A549 (cell line): Measurements from ENCODE around the gene PRDM2. TPM values are rescaled to one million over a fixed set of nuclear protein-coding genes. Genes with fewer than 3 reads are reported as not detected.

ENCODE experiments used
- ATAC-seq, 2 experiments: fragments of 200-7000 bp in 1 of 2; fragments of >200 bp in 1 of 2; cut with Nextera tagmentation in 1 of 2; cut with Tn5 transposase in 1 of 2; 3 replicates each; pipeline versions ENCODE4 v1.8.0 to v1.9.1; 2018 to 2020; ENCODE audit warnings: mild to moderate bottlenecking in 1 of 2, moderate library complexity in 1 of 2
- CTCF ChIA-PET: fragments of 300-600 bp; sonication (Branson Sonifier 250); formaldehyde crosslinking; extraction: SDS; loops from one replicate; lab custom pipeline; 2021; ENCODE audit warnings: antibody characterized with exemption, inconsistent platforms; lab: Yijun Ruan, JAX
- POLR2A ChIA-PET: fragments of 350-600 bp; formaldehyde crosslinking; extraction: SDS; loops from one replicate; lab custom pipeline; 2021; ENCODE audit warnings: antibody characterized with exemption, inconsistent platforms; lab: Yijun Ruan, JAX
- DNase-seq, 2 experiments: peaks; one replicate each; pipeline versions ENCODE4 v3.0.0 to v3.0.0-alpha.2; 2011 to 2016; ENCODE audit warnings: low read depth in 1 of 2, low spot score in 1 of 2
- FAIRE-seq: peaks from 2 replicates; lab custom pipeline; 2011; peaks lifted over from hg19 to GRCh38; lab: Jason Lieb, UNC
- H3K27ac ChIP-seq, 2 experiments: fragments of >200 bp; sonication (Bioruptor Twin); formaldehyde crosslinking; 3 replicates each; pipeline ENCODE4 v1.5.1; 2016 to 2017
- H3K4me1 ChIP-seq: fragments of >200 bp; sonication (Bioruptor Twin); formaldehyde crosslinking; 3 replicates; pipeline ENCODE4 v1.6.1; 2016
- H3K4me2 ChIP-seq: fragments of >200 bp; sonication (Bioruptor Twin); formaldehyde crosslinking; 3 replicates; pipeline ENCODE4 v1.6.1; 2016
- H3K4me3 ChIP-seq: fragments of >200 bp; sonication (Bioruptor Twin); formaldehyde crosslinking; 3 replicates; pipeline ENCODE4 v1.5.1; 2016
- H3K9me3 ChIP-seq: fragments of >200 bp; sonication (Bioruptor Twin); formaldehyde crosslinking; 3 replicates; pipeline ENCODE4 v1.6.1; 2016
- CEBPB ChIP-seq, 2 experiments: fragments of >200 bp in 1 of 2; sonication (Bioruptor Twin) in 1 of 2; formaldehyde crosslinking in 1 of 2; IDR thresholded peaks; 2 replicates each; pipeline ENCODE4 v1.6.1; 2012 to 2016
- CHD2 ChIP-seq: fragments of 150-350 bp; IDR thresholded peaks from 2 replicates; pipeline ENCODE4 v1.6.1; 2014; ENCODE audit warnings: low read length; ENCODE audit not compliant: partially characterized antibody
- EHMT2 ChIP-seq: fragments of 200-600 bp; sonication (generic); IDR thresholded peaks from 2 replicates; pipeline ENCODE4 v1.6.1; 2016; ENCODE audit warnings: antibody characterized with exemption, low read depth, mild to moderate bottlenecking, moderate library complexity
- ELK1 ChIP-seq: fragments of 150-350 bp; IDR thresholded peaks from 2 replicates; pipeline ENCODE4 v1.6.1; 2014; ENCODE audit warnings: low read depth, mild to moderate bottlenecking, low read length
- EP300 ChIP-seq, 2 experiments: fragments of >200 bp; sonication (Bioruptor Twin); formaldehyde crosslinking; IDR thresholded peaks; 2 replicates in 1 of 2; 3 replicates in 1 of 2; pipeline ENCODE4 v1.6.1; 2016 to 2017
- ESRRA ChIP-seq: fragments of 150-350 bp; IDR thresholded peaks from 2 replicates; pipeline ENCODE4 v1.6.1; 2014; ENCODE audit warnings: mild to moderate bottlenecking, low read length, borderline replicate concordance
- FOSL2 ChIP-seq, 2 experiments: fragments of 450-650 bp in 1 of 2; fragments of >200 bp in 1 of 2; sonication (Bioruptor Twin) in 1 of 2; formaldehyde crosslinking; IDR thresholded peaks; 2 replicates each; pipeline versions ENCODE4 v1.5.0 to v1.6.1; 2016 to 2020; ENCODE audit warnings: mild to moderate bottlenecking in 1 of 2, moderate library complexity in 1 of 2
- FOXS1 ChIP-seq: fragments of 250-450 bp; sonication (Bioruptor Pico); IDR thresholded peaks from 2 replicates; pipeline ENCODE4 v1.5.0; 2020; ENCODE audit warnings: mild to moderate bottlenecking, moderate library complexity
- GATA3 ChIP-seq: IDR thresholded peaks from 2 replicates; pipeline ENCODE4 v1.6.1; 2012; ENCODE audit warnings: borderline replicate concordance
- HMGXB4 ChIP-seq: fragments of 250-450 bp; sonication (Bioruptor Pico); IDR thresholded peaks from 2 replicates; pipeline ENCODE4 v1.5.0; 2021; ENCODE audit warnings: mild to moderate bottlenecking, moderate library complexity, borderline replicate concordance
- HOXA7 ChIP-seq: fragments of 250-450 bp; sonication (Bioruptor Pico); IDR thresholded peaks from 2 replicates; pipeline ENCODE4 v1.5.0; 2020; ENCODE audit warnings: mild to moderate bottlenecking, moderate library complexity
- JUN ChIP-seq, 2 experiments: fragments of >200 bp; sonication (Bioruptor Twin); formaldehyde crosslinking; IDR thresholded peaks; 2 replicates in 1 of 2; 3 replicates in 1 of 2; pipeline ENCODE4 v1.6.1; 2016 to 2017
- JUNB ChIP-seq: fragments of >200 bp; sonication (Bioruptor Twin); formaldehyde crosslinking; IDR thresholded peaks from 2 replicates; pipeline ENCODE4 v1.6.1; 2016
- KDM5A ChIP-seq: fragments of 200-600 bp; sonication (generic); IDR thresholded peaks from 2 replicates; pipeline ENCODE4 v1.6.1; 2016; ENCODE audit warnings: antibody characterized with exemption, mild to moderate bottlenecking
- MAFK ChIP-seq: fragments of 450-650 bp; IDR thresholded peaks from 2 replicates; pipeline ENCODE4 v1.6.1; 2014; ENCODE audit not compliant: partially characterized antibody
- MAZ ChIP-seq: fragments of 150-350 bp; IDR thresholded peaks from 2 replicates; pipeline ENCODE4 v1.6.1; 2014; ENCODE audit warnings: antibody characterized with exemption, low read depth, low read length, borderline replicate concordance
- NFE2L2 ChIP-seq: fragments of 150-350 bp; conservative IDR thresholded peaks from 2 replicates; pipeline ENCODE4 v1.6.1; 2014; ENCODE audit warnings: low read length
- NPAS2 ChIP-seq: fragments of 250-450 bp; sonication (Bioruptor Pico); IDR thresholded peaks from 2 replicates; pipeline ENCODE4 v1.8.0; 2022; ENCODE audit warnings: mild to moderate bottlenecking, moderate library complexity, borderline replicate concordance
- POLR2A ChIP-seq: IDR thresholded peaks from 2 replicates; pipeline ENCODE4 v1.6.1; 2012; ENCODE audit warnings: mild to moderate bottlenecking, low read length
- RARB ChIP-seq: fragments of 250-450 bp; sonication (Bioruptor Pico); IDR thresholded peaks from 2 replicates; pipeline ENCODE4 v1.8.0; 2021; ENCODE audit warnings: mild to moderate bottlenecking, moderate library complexity
- SMC3 ChIP-seq: fragments of >200 bp; sonication (Bioruptor Twin); formaldehyde crosslinking; IDR thresholded peaks from 3 replicates; pipeline ENCODE4 v1.6.1; 2018; ENCODE audit warnings: inconsistent platforms
- SREBF2 ChIP-seq: fragments of 450-650 bp; IDR thresholded peaks from 2 replicates; pipeline ENCODE4 v1.6.1; 2014; ENCODE audit warnings: mild to moderate bottlenecking, moderate library complexity
- TFCP2L1 ChIP-seq: fragments of 250-450 bp; sonication (Bioruptor Pico); IDR thresholded peaks from 2 replicates; pipeline ENCODE4 v1.5.0; 2021; ENCODE audit warnings: mild to moderate bottlenecking
- TP53 ChIP-seq: fragments of 250-450 bp; sonication (Bioruptor Pico); IDR thresholded peaks from 2 replicates; pipeline ENCODE4 v1.5.0; 2021; ENCODE audit warnings: mild to moderate bottlenecking, moderate library complexity
- USF2 ChIP-seq: fragments of 450-650 bp; IDR thresholded peaks from 2 replicates; pipeline ENCODE4 v1.6.1; 2014; ENCODE audit warnings: antibody characterized with exemption
- WGBS: methylation state at CpG from one replicate; pipeline ENCODE4 v1.1.6; 2017; ENCODE audit errors: missing lambda C conversion rate; 5-methylcytosine and 5-hydroxymethylcytosine counted together
- polyA plus RNA-seq, 4 experiments: library from polyadenylated mRNA; depleted of rRNA in 3 of 4; stranded (reverse); fragments of >200 nt; fragmentation: RNase III in 1 of 4; extraction: RNeasy Plus Mini Kit Qiagen cat#74134 plus additional on column Dnase treatment in 1 of 4; gene quantifications; 2 replicates in 3 of 4; 3 replicates in 1 of 4; pipeline ENCODE4 v1.2.3, GENCODE V29; 2011 to 2017
- TF ChIP-seq, protein P1 (sequence below): fragments of >200 bp; sonication (Bioruptor Twin); formaldehyde crosslinking; IDR thresholded peaks from 3 replicates; pipeline ENCODE4 v1.5.1; 2016
- TF ChIP-seq, protein P2 (sequence below): fragments of 200-600 bp; sonication (generic); IDR thresholded peaks from 2 replicates; pipeline ENCODE4 v1.6.1; 2016; ENCODE audit warnings: antibody characterized with exemption, mild to moderate bottlenecking, moderate library complexity

PRDM2 gene
- polyA plus RNA-seq, 2 of the 4 experiments (the other 2 are of a cell fraction): 7.9 to 8.4 TPM

GRCh38 chr1:13681921-13682320 lies 18.1 kb upstream of the PRDM2 start:
- H3K4me2 ChIP-seq: no peak overlapping the region
- no peak overlapping the region for H3K27ac ChIP-seq
- POLR2A ChIA-PET: no interaction called here
- WGBS: 0% methylated on average over 1 of the region's 1 CpG
- CTCF ChIA-PET: no interaction called here
- H3K4me1 ChIP-seq: no peaks in the 10 kb centered on the region
- TF ChIP-seq RARB (CRISPR knock-in tag) (no peak), TFCP2L1 (CRISPR knock-in tag) (no peak), TP53 (CRISPR knock-in tag) (no peak), USF2 (no peak), NFE2L2 (no peak), ELK1 (no peak), EHMT2 (no peak), SREBF2 (no peak), HMGXB4 (CRISPR knock-in tag) (no peak), CEBPB (IDR thresholded peaks at IDR 0.05) (no peak), KDM5A (no peak), FOXS1 (CRISPR knock-in tag) (no peak)
- FAIRE-seq (no peak), DNase-seq (no peak), ATAC-seq (no peak)
- no peaks in the 10 kb centered on the region for H3K9me3 ChIP-seq
- H3K4me3 ChIP-seq: no peak overlapping the region

- FAIRE-seq (no peak), DNase-seq (no peak), ATAC-seq (no peak)
- Histone ChIP-seq H3K4me1 (no peaks in the 10 kb centered on the region), H3K27ac (no peak overlapping the region), H3K9me3 (no peaks in the 10 kb centered on the region)
- CTCF ChIA-PET: interaction anchor here (2.0 kb wide), 1 partner anchor 17 kb away, joined by 6 read pairs; no protein-coding TSS in a partner anchor
- TF ChIP-seq MAFK (no peak), HOXA7 (no peak), SMC3 (no peak), FOSL2 (IDR thresholded peaks at IDR 0.05) (no peak), FOSL2 (CRISPR knock-in tag; IDR thresholded peaks at IDR 0.05) (no peak), ESRRA (no peak), GATA3 (no peak), JUN (IDR thresholded peaks at IDR 0.05) (no peak), MAZ (no peak), POLR2A (no peak), EP300 (IDR thresholded peaks at IDR 0.05) (no peak), TP53 (CRISPR knock-in tag) (no peak), CHD2 (no peak)
- TF ChIP-seq, all 56 proteins: peak for 0
- Histone ChIP-seq H3K4me2 (no peak overlapping the region), H3K4me3 (no peak overlapping the region)
- POLR2A ChIA-PET: no interaction called here
- 28% methylated on average over 3 of the region's 3 CpGs for whole genome bisulfite sequencing
Observed at GRCh38 chr1:13682444-13682843, 17.5 kb upstream of the PRDM2 start.

- H3K9me3 ChIP-seq: no peaks in the 10 kb centered on the region
- POLR2A ChIA-PET: no interaction called here
- 71% methylated on average over 7 of the region's 7 CpGs for WGBS
- H3K27ac ChIP-seq: no peak overlapping the region
- H3K4me3 ChIP-seq: no peak overlapping the region
- DNase-seq (no peak), FAIRE-seq (no peak), ATAC-seq (no peak)
- H3K4me1 ChIP-seq: no peaks in the 10 kb centered on the region
- CTCF ChIA-PET: interaction anchor here (2.0 kb wide), 1 partner anchor 18 kb away, joined by 6 read pairs; no protein-coding TSS in a partner anchor
- no peak overlapping the region for H3K4me2 ChIP-seq
- TF ChIP-seq, protein P1, sequence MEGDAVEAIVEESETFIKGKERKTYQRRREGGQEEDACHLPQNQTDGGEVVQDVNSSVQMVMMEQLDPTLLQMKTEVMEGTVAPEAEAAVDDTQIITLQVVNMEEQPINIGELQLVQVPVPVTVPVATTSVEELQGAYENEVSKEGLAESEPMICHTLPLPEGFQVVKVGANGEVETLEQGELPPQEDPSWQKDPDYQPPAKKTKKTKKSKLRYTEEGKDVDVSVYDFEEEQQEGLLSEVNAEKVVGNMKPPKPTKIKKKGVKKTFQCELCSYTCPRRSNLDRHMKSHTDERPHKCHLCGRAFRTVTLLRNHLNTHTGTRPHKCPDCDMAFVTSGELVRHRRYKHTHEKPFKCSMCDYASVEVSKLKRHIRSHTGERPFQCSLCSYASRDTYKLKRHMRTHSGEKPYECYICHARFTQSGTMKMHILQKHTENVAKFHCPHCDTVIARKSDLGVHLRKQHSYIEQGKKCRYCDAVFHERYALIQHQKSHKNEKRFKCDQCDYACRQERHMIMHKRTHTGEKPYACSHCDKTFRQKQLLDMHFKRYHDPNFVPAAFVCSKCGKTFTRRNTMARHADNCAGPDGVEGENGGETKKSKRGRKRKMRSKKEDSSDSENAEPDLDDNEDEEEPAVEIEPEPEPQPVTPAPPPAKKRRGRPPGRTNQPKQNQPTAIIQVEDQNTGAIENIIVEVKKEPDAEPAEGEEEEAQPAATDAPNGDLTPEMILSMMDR: no peak
- TF ChIP-seq, protein P2, sequence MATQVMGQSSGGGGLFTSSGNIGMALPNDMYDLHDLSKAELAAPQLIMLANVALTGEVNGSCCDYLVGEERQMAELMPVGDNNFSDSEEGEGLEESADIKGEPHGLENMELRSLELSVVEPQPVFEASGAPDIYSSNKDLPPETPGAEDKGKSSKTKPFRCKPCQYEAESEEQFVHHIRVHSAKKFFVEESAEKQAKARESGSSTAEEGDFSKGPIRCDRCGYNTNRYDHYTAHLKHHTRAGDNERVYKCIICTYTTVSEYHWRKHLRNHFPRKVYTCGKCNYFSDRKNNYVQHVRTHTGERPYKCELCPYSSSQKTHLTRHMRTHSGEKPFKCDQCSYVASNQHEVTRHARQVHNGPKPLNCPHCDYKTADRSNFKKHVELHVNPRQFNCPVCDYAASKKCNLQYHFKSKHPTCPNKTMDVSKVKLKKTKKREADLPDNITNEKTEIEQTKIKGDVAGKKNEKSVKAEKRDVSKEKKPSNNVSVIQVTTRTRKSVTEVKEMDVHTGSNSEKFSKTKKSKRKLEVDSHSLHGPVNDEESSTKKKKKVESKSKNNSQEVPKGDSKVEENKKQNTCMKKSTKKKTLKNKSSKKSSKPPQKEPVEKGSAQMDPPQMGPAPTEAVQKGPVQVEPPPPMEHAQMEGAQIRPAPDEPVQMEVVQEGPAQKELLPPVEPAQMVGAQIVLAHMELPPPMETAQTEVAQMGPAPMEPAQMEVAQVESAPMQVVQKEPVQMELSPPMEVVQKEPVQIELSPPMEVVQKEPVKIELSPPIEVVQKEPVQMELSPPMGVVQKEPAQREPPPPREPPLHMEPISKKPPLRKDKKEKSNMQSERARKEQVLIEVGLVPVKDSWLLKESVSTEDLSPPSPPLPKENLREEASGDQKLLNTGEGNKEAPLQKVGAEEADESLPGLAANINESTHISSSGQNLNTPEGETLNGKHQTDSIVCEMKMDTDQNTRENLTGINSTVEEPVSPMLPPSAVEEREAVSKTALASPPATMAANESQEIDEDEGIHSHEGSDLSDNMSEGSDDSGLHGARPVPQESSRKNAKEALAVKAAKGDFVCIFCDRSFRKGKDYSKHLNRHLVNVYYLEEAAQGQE: no peak
- no peak for TF ChIP-seq FOSL2 (IDR thresholded peaks at IDR 0.05)
- no peak for TF ChIP-seq FOSL2 (CRISPR knock-in tag; IDR thresholded peaks at IDR 0.05)
- TF ChIP-seq JUNB: no peak
- TF ChIP-seq NPAS2 (CRISPR knock-in tag): no peak
- no peak for TF ChIP-seq FOXS1 (CRISPR knock-in tag)
- no peak for TF ChIP-seq JUN (IDR thresholded peaks at IDR 0.05)
Observed at GRCh38 chr1:13683206-13683605, 16.8 kb upstream of the PRDM2 start.
